Measurements from ENCODE around the gene PEX26. TPM values are rescaled to one million over a fixed set of nuclear protein-coding genes. Genes with fewer than 3 reads are reported as not detected.

PEX26 gene
- total and polyA plus RNA-seq, 9 of the 15 experiments (the other 6 are each of a cell fraction or from before 2014, with no cell fraction given): 0.35 to 39.6 (median 17.4) TPM

DNA sequence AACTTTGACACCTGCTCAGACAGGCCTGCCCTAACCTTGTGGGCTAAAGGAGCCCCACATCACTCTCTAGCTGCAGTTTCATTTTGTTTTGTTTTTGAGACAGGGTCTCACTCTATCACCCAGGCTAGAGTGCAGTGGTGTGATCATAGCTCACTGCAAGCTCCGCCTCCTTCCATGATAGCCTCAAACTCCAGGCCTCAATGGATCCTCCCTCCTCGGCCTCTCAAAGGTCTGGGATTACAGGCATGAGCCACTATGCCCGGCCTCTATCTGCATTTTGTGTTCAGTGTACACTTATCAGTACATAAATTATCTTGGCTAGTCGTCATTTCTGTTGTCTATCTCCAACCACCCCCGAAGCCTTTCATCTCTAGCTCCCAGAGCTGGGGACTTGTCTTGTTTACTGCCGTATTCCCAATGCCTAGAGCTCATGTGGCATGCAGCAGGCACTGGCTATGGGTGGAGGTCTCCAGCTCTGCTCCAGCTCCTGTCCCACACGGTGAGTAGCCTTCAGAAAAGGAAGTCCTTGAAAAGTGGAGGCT lies 22.1 kb upstream of the PEX26 start:
- Histone ChIP-seq H3K27me3 (ENCODE audit: control insufficient read depth in 2 of 2, insufficient read depth in 2 of 2, low read length in 2 of 2) (peaks cover 8 to 12% of the 10 kb centered on the region in 2 experiments; a peak in 4 of 5 replicates), H3K27ac (ENCODE audit: extremely low read depth, low read depth, low read length) (no peak overlapping the region), H3K9me1 (ENCODE audit: control insufficient read depth, insufficient read depth, low read length) (no peaks in the 10 kb centered on the region), H3K36me3 (ENCODE audit: control insufficient read depth, insufficient read depth, low read length) (no peaks in the 10 kb centered on the region), H3K9me3 (replicated peaks; ENCODE audit: control insufficient read depth, insufficient read depth, low read depth, low read length) (no peaks in the 10 kb centered on the region), H3K4me1 (replicated peaks in 1 of 2; ENCODE audit: control insufficient read depth in 2 of 2, insufficient read depth in 2 of 2, low read length in 2 of 2) (peaks cover 11 to 16% of the 10 kb centered on the region in 2 experiments; a peak in 4 of 5 replicates), H3K79me2 (ENCODE audit: control insufficient read depth, insufficient read depth, low read length) (no peaks in the 10 kb centered on the region), H3K9ac (ENCODE audit: insufficient read depth in 1 of 2, low read depth in 2 of 2, low read length in 2 of 2) (peak overlapping the region in 1 of 2 experiments; percentile 57; a peak in 1 of 4 replicates), H2AFZ (ENCODE audit: low read depth, low read length) (peak overlapping the region; percentile 2; the same call in 1 of the 2 replicates), H3K4me3 (no peak overlapping the region), H4K20me1 (replicated peaks; ENCODE audit: control insufficient read depth, insufficient read depth, low read length) (no peaks in the 10 kb centered on the region), H3K4me2 (ENCODE audit: insufficient read depth, low read length) (peak overlapping the region; percentile 9; the same call in 1 of the 2 replicates)
- intact Hi-C loops (cut with micrococcal nuclease): no loop called here
- in situ Hi-C loops (cut with MboI): no loop called here
- ATAC-seq (peak; percentile 13), FAIRE-seq (no peak), DNase-seq (ENCODE audit: extremely low read depth in 1 of 4, low spot score in 3 of 4) (no peak)
- CTCF ChIA-PET (ENCODE audit: low intra/inter-chr PET ratio): no interaction called here
- POLR2A ChIA-PET: interaction anchor here (0.6 to 1.8 kb wide), 9 partner anchors 11 to 1376 kb away, joined by 3 to 11 read pairs (median 3); partner anchors contain the start of gene PEX26
- WGBS (ENCODE audit: insufficient coverage, low coverage, missing lambda C conversion rate): 24% methylated on average over 7 of the region's 7 CpGs
- no TSS peak for BruUV-seq (replicated peaks)
- TF ChIP-seq ZBTB26 (CRISPR knock-in tag; IDR thresholded peaks at IDR 0.05) (no peak), ATF1 (CRISPR knock-in tag; IDR thresholded peaks at IDR 0.05) (no peak), ATF1 (tag; IDR thresholded peaks at IDR 0.05) (0 out of 2 replicates have a peak, but pooled peaks have one; percentile 10), ZBTB1 (CRISPR knock-in tag; IDR thresholded peaks at IDR 0.05; ENCODE audit: borderline replicate concordance, low read depth) (no peak), SMARCE1 (IDR thresholded peaks at IDR 0.05) (no peak), ZNF3 (CRISPR knock-in tag; IDR thresholded peaks at IDR 0.05) (no peak), MEIS2 (IDR thresholded peaks at IDR 0.05; ENCODE audit: partially characterized antibody) (peak; percentile 63), ZKSCAN1 (IDR thresholded peaks at IDR 0.05; ENCODE audit: low read depth, low read length) (no peak), NFRKB (IDR thresholded peaks at IDR 0.05; ENCODE audit: low read depth) (no peak), PHTF2 (CRISPR knock-in tag; IDR thresholded peaks at IDR 0.05) (no peak), JUND (IDR thresholded peaks at IDR 0.05; ENCODE audit: borderline replicate concordance, low read depth, low read length) (no peak), JUND (tag; IDR thresholded peaks at IDR 0.05; ENCODE audit: borderline replicate concordance, low read depth, low read length) (no peak), RBM34 (IDR thresholded peaks at IDR 0.05; ENCODE audit: borderline replicate concordance, insufficient read depth, low read length) (no peak)
- TF ChIP-seq, protein P1, sequence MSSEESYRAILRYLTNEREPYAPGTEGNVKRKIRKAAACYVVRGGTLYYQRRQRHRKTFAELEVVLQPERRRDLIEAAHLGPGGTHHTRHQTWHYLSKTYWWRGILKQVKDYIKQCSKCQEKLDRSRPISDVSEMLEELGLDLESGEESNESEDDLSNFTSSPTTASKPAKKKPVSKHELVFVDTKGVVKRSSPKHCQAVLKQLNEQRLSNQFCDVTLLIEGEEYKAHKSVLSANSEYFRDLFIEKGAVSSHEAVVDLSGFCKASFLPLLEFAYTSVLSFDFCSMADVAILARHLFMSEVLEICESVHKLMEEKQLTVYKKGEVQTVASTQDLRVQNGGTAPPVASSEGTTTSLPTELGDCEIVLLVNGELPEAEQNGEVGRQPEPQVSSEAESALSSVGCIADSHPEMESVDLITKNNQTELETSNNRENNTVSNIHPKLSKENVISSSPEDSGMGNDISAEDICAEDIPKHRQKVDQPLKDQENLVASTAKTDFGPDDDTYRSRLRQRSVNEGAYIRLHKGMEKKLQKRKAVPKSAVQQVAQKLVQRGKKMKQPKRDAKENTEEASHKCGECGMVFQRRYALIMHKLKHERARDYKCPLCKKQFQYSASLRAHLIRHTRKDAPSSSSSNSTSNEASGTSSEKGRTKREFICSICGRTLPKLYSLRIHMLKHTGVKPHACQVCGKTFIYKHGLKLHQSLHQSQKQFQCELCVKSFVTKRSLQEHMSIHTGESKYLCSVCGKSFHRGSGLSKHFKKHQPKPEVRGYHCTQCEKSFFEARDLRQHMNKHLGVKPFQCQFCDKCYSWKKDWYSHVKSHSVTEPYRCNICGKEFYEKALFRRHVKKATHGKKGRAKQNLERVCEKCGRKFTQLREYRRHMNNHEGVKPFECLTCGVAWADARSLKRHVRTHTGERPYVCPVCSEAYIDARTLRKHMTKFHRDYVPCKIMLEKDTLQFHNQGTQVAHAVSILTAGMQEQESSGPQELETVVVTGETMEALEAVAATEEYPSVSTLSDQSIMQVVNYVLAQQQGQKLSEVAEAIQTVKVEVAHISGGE (CRISPR knock-in tag; IDR thresholded peaks at IDR 0.05): no peak
- TF ChIP-seq, protein P2, sequence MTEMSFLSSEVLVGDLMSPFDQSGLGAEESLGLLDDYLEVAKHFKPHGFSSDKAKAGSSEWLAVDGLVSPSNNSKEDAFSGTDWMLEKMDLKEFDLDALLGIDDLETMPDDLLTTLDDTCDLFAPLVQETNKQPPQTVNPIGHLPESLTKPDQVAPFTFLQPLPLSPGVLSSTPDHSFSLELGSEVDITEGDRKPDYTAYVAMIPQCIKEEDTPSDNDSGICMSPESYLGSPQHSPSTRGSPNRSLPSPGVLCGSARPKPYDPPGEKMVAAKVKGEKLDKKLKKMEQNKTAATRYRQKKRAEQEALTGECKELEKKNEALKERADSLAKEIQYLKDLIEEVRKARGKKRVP (CRISPR knock-in tag; IDR thresholded peaks at IDR 0.05): no peak
- TF ChIP-seq, protein P3, sequence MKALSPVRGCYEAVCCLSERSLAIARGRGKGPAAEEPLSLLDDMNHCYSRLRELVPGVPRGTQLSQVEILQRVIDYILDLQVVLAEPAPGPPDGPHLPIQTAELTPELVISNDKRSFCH (CRISPR knock-in tag; IDR thresholded peaks at IDR 0.05): no peak
- TF ChIP-seq, protein P3 (tag; IDR thresholded peaks at IDR 0.05): no peak
